WTC11 (cell line): ENCODE results near the gene RASSF1.

ENCODE experiments used
- ETV6 ChIP-seq: sonication (generic); formaldehyde crosslinking; IDR thresholded peaks from 2 replicates; pipeline ENCODE4 v1.8.1; 2022; ENCODE audit warnings: mild to moderate bottlenecking, missing genetic modification reagents
- FOXK1 ChIP-seq: sonication (generic); formaldehyde crosslinking; IDR thresholded peaks from 2 replicates; pipeline ENCODE4 v1.8.0; 2022; ENCODE audit warnings: mild to moderate bottlenecking, moderate library complexity, missing genetic modification reagents
- MYBL2 ChIP-seq: sonication (generic); formaldehyde crosslinking; IDR thresholded peaks from 2 replicates; pipeline ENCODE4 v1.8.1; 2023; ENCODE audit warnings: mild to moderate bottlenecking, moderate library complexity, missing genetic modification reagents
- TEAD1 ChIP-seq: sonication (generic); formaldehyde crosslinking; IDR thresholded peaks from 2 replicates; pipeline ENCODE4 v1.8.0; 2022; ENCODE audit warnings: mild to moderate bottlenecking, missing genetic modification reagents
- TP53 ChIP-seq: sonication (generic); formaldehyde crosslinking; IDR thresholded peaks from 2 replicates; pipeline ENCODE4 v1.8.1; 2023; ENCODE audit warnings: mild to moderate bottlenecking, missing genetic modification reagents
- ZNF219 ChIP-seq: sonication (generic); formaldehyde crosslinking; IDR thresholded peaks from 2 replicates; pipeline ENCODE4 v1.8.0; 2023; ENCODE audit warnings: missing genetic modification reagents, mild to moderate bottlenecking, borderline replicate concordance
- ZNF423 ChIP-seq: fragments of 250-450 bp; sonication (Bioruptor Pico); IDR thresholded peaks from 2 replicates; pipeline ENCODE4 v2.1.2; 2022; ENCODE audit warnings: mild to moderate bottlenecking, moderate library complexity
- TF ChIP-seq, protein P1 (sequence below): fragments of 200-600 bp; IDR thresholded peaks from 2 replicates; pipeline ENCODE4 v1.8.0; 2022; ENCODE audit warnings: antibody characterized with exemption
- TF ChIP-seq, protein P2 (sequence below): fragments of 250-450 bp; sonication (Bioruptor Pico); conservative IDR thresholded peaks from 2 replicates; pipeline ENCODE4 v1.9.0; 2021; ENCODE audit warnings: mild to moderate bottlenecking
- TF ChIP-seq, protein P3 (sequence below): sonication (generic); formaldehyde crosslinking; IDR thresholded peaks from 2 replicates; pipeline ENCODE4 v1.8.1; 2023; ENCODE audit warnings: mild to moderate bottlenecking, missing genetic modification reagents

DNA sequence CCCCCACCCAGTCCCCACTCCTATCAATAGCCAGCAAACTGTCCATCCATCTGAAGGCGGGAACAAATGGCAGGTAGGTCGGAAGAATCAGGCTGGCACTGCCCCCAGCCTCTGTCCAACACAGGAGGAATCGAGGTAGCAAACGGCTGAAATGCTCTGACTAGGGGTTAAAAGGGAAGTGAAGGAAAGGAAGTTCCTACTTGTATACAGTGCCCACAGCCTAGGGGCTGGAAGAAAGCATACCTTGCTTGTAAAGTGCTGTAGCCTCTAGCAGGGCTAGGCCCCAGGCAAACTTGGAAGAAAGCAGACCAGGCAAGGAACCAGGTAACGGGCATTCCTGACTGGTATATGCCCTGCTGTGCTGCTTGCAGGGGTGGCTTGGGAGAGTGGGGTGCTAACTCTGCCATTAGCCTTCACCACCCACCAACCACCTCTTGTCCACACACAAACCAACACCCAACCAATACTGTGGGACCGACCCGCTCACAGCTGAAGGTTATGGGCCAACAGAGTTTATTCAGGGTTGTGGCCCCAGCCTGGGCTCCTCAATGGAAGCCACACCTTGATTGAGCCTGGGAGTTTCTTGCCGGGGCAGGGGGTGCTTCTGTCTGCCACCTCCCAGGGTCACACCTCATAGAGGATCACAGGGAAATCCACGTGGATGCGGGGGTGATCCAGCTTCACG is 15.0 kb downstream of the RASSF1 start:
- TF ChIP-seq TEAD1 (CRISPR knock-in tag) (no peak), FOXK1 (CRISPR knock-in tag) (no peak), ZNF423 (CRISPR knock-in tag) (no peak), TP53 (CRISPR knock-in tag) (no peak), MYBL2 (CRISPR knock-in tag) (no peak), ETV6 (CRISPR knock-in tag) (no peak), ZNF219 (no peak)
- TF ChIP-seq, protein P1, sequence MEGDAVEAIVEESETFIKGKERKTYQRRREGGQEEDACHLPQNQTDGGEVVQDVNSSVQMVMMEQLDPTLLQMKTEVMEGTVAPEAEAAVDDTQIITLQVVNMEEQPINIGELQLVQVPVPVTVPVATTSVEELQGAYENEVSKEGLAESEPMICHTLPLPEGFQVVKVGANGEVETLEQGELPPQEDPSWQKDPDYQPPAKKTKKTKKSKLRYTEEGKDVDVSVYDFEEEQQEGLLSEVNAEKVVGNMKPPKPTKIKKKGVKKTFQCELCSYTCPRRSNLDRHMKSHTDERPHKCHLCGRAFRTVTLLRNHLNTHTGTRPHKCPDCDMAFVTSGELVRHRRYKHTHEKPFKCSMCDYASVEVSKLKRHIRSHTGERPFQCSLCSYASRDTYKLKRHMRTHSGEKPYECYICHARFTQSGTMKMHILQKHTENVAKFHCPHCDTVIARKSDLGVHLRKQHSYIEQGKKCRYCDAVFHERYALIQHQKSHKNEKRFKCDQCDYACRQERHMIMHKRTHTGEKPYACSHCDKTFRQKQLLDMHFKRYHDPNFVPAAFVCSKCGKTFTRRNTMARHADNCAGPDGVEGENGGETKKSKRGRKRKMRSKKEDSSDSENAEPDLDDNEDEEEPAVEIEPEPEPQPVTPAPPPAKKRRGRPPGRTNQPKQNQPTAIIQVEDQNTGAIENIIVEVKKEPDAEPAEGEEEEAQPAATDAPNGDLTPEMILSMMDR = no peak
- TF ChIP-seq, protein P2, sequence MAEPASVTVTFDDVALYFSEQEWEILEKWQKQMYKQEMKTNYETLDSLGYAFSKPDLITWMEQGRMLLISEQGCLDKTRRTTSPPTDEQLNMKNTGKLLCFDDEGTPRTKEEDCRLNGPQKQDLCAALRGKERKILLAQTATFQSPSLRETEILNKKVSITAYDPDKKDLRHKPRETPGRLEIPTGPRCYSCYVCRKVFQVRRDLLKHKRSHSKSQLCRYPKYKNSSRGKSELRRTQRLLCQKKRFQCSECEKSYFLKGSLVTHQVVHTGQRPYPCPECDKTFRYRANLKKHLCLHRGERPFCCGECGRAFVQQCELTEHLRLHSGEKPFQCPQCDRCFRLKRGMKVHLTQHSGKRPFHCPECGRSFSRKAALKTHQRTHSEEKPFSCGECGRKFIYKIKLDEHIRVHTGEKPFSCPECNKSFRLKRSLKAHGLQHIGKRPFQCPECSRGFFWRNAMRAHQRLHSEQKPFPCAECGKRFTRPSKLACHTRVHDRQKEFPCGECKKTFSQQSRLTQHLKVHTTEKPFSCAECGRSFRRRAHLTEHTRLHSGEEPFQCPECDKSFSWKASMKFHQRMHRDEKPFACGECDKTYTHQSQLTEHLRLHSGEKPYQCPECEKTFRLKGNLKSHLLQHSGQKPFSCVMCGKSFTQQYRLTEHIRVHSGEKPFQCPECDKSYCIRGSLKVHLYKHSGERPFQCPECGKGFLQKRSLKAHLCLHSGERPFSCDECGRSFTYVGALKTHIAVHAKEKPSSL (CRISPR knock-in tag) = no peak
- TF ChIP-seq, protein P3, sequence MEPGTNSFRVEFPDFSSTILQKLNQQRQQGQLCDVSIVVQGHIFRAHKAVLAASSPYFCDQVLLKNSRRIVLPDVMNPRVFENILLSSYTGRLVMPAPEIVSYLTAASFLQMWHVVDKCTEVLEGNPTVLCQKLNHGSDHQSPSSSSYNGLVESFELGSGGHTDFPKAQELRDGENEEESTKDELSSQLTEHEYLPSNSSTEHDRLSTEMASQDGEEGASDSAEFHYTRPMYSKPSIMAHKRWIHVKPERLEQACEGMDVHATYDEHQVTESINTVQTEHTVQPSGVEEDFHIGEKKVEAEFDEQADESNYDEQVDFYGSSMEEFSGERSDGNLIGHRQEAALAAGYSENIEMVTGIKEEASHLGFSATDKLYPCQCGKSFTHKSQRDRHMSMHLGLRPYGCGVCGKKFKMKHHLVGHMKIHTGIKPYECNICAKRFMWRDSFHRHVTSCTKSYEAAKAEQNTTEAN = no peak
